NCI-H748 (cell line): ENCODE measurements around the gene MMGT1.

Experiments used
- DNase-seq: peaks from one replicate; lab custom pipeline; 2025; ENCODE audit not compliant: unreplicated experiment; lab: John Stamatoyannopoulos, UW

The MMGT1 gene

DNA sequence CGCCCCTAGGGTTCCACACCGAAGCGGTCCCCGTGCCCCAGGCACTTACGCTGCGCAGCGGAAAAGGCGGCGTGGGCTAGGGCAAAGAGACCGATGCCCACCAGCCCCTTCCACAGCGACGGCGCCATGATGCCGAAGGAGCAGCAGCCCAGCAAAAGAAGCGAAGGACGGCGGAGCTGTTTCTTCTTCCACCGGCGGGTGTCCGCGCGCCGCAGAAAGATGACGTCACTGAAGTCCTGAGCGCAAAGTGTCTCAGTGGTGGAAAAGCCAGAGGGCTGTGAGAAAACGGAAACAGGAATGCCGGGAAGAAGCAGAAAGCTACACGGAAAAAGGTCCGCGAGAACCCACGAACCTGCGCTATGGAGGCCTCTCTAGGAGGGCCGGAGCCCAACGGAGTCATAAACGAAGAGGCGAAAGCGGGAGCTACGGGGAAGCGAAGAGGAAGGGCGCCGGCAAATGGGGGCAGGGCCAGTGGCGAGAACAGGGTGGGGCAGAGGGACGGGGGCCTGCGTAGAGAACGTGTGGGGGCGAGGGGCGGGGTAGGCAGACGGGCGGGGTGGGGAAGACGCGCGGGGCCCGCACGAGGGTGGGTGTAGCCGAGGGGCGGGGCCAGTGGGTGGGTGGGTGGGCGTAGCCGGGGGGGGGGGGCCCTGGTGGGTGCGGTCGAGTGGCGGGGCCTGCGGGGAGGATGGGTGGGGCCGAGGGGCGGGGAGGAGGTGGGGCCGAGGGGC is at the start of gene MMGT1:
MMGT1 (minus strand) TSS at position 441 of the 731 bp plus-strand sequence; CDS start at position 128, 313 bp downstream.
- DNase-seq, result peak; percentile 90

DNA sequence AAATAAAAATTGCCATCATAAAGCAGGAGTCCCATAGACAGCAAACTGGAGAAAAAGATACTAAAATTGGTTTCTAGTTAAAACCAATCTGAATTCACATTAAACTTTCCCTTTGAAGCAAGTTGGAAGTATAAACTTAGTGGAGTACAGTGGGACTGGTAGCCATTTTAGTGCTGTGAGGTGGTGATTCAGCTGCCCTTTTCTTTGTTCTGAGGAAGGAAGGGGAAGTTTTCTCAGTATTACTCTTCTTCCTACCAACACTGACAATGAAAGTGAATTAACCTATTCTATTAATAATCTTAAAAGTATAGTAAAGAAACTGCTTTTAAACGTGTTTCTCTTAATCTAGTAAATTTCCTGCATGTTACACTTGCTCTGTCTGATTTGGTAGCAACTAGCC is 48.1 kb upstream of the MMGT1 start:
- DNase-seq, result no peak

DNA sequence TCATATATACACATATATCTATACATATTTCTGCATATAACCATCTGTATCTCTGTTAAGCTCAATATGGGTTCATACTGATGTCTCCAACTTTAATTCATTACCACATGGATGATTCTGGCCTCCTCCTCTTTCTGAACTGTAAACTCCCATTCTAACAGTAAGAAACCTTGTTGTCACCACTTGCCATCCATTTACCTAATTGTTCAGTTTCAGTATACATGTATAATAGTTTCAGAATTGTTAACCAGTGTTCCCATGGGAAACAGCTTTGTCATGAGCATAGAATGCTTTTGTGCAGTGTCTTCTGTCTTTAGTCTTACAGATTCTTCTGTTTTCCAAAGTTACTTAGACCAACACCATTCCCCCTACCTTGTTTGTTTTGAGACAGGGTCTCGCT is 47.4 kb upstream of the MMGT1 start:
- DNase-seq, result no peak

DNA sequence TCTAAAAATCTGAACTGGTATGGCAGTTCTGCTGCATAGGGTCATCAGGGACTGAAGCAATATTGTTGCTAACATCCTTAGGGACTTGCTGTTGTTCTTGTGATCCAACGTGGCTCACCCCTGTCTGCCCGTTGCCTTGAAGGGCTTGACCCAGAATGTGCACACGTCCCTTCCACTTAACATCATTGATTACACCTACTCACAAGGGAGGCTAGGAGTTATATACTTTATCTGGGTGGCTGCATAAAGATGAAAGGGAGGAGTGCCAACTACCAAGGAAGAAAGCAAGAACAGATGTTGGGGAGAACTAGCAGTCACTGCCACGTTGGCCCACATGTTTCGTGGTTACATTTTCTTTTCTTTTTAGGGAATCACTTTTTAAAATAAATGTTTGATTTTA is 45.4 kb upstream of the MMGT1 start:
- DNase-seq, result no peak

DNA sequence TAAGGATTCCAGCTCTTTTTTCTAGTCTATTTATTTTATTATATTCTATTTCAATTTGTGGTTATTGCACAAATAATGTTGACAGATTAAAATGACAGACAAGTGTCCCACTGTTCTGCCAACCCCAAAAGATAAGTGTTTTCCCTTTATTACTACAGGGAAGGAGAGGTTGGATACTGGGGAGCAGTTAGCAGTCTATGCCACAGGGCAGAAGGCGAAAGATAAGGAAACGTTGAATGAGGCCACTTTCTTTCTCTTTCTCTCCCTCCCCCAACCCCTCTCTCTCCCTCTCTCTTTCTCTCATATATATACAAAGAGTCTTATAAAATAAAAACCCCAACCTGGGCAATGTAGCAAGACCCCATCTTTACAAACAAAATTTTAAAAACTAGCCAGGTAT is 43.1 kb upstream of the MMGT1 start:
- DNase-seq, result no peak

DNA sequence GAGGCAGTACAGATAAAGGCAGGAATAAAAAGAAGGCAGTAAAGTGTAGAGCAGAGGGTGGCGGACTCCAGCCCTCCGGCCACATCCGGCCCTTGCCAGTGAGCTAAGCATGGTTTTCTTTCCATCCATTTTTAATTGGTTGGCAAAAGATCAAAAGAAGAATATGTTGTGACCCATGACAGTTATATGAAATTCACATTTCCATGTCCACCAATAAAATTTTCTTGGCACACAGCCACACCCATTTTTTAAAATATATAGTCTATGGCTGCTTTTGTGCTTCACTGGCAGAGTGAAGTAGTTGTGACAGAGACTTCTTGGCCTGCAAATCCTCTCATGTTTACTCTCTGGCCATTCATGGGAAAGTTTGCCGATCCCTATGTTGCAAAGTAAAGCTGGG is 41.2 kb upstream of the MMGT1 start:
- no peak for DNase-seq

DNA sequence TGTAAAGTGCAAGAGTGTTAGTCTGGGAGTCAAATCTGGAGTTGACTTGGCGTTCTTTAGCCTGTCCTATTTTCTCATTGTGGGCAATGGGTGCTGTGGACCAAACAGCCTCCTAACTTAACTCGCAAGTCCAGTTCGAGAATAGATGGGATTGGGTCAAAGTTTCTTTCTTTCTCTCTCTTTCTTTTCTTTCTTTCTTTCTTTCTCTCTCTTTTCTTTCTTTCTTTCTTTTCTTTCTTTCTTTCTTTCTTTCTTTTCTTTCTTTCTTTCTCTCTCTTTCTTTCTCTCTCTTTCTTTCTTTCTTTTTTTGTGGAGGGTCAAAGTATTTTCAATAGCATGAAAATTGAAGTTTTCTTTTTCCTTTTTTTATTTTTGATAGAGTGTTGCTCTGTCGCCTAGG is 14.5 kb upstream of the MMGT1 start:
- DNase-seq, result no peak

DNA sequence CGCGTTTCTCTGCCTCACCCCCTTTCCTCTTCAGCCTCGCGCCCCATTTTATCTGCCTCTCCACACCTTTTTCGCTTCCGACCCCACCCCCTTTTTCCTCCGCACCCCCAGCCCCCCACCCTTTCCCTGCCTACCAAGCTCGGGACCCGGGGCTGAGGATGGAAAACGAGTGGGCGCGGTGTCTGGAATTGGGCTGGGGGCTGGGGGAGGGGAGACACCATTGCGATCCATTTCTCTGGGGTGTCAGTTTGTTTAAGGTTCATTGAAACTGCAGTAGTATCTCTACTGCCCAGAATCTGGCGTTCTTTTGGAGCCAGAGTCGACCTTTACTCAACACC is 12.2 kb upstream of the MMGT1 start:
- DNase-seq, result no peak

DNA sequence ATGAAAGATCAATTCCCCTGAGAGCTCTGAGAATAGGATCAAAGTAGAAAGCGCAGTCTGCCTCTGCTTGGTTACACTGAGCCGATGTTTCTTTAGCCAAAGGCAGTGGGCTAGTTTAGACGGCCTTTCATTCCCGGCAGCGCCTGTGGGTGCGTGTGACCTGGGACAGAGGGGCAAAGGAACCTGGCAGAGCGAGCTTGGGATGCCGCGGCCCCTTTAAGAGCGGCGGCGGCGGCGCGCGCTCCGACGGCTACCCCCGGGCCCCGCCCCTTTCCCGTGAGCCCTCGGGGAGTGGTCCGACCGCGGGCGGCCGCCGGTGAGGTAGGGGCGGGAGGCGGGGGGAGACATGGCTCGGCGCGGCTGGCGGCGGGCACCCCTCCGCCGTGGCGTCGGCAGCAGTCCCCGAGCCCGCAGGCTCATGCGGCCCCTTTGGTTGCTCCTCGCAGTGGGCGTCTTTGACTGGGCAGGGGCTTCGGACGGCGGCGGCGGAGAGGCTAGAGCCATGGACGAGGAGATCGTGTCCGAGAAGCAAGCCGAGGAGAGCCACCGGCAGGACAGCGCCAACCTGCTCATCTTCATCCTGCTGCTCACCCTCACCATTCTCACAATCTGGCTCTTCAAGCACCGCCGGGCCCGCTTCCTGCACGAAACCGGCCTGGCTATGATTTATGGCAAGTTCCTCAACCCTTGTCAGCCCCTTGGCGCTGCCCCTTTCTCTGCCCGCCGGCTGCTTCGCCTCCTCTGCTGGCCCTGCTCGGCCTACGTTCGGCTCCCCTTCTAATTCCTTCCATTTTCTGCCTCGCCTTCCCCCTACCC is 11.6 kb upstream of the MMGT1 start, which contains the start of gene SLC9A6:
SLC9A6 (plus strand) TSS at position 279 of the 816 bp plus-strand sequence; CDS start at position 503, 224 bp downstream.
- peak; percentile 85 for DNase-seq

DNA sequence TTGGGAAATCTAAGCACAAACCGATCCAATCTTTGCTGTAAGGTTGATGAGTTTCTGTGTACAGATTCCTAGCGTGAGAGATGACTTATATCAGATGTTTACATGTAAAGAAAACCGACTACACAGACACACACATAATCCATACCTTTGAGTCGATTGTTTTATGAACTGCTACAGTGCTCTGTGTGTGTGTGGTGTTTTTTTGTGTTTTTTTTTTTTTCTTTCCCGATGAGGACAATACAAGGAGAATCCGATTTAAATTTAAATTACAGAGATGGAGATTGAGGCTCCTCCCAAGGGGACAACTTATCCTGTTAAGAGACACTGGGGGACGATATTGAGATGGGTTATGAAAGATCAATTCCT is 11.0 kb upstream of the MMGT1 start:
- no peak for DNase-seq

DNA sequence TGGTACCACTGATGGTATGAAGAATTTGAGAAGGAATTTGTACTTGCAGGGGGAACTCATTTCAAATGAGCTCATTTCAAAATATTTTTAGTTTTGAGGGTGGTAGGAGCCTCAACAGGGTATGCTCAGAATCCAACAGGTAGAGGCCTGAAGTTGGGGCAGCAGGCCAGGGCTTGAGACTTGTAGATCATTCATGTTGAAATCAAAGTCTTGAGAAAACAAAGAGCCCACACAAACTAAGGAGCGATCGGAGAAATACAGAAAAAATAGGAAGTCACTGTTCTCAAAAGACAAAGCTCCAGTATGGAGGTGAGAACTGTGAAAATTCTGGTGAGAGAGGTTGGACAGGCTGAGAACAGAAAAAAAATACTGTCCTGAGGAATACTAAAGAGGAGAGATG is 10.5 kb upstream of the MMGT1 start:
- no peak for DNase-seq

DNA sequence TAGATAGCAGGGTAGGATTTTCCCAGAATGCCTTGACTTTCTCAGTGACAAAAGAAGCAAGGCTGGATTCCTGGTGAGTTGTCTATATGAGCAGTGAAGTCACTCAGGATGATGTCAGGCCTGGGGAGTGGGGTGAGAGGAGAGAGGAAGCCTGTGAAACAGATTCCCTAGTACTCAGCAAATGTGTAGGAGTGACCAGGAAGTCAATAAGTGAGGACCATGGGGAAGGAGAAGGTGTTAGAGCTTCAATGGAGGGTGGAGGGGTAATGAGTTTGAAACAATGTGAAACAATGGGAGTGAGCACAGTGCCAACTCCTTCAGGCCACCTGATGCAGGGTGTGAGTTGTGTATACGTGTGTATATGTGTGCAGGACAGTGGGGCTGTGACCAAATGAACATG is 9.1 kb upstream of the MMGT1 start:
- no peak for DNase-seq

DNA sequence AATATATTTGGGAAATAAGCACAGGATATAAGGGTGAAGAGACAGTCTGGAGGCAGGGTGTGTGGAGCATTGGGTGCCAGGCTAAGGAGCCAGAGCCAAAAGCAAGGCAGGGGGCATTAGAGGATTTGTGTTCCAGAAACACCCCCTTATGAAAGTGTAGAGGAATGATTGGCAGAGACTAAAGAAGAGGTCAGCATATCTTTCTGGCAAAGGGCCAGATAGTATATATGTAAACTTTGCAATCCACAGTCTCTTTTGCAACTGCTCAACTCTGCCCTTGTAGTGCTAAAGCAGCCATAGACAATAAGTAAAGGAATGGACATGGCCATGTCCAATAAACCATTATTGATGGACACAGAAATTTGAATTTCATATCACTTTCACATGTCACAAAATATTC is 7.9 kb upstream of the MMGT1 start:
- DNase-seq, result no peak

DNA sequence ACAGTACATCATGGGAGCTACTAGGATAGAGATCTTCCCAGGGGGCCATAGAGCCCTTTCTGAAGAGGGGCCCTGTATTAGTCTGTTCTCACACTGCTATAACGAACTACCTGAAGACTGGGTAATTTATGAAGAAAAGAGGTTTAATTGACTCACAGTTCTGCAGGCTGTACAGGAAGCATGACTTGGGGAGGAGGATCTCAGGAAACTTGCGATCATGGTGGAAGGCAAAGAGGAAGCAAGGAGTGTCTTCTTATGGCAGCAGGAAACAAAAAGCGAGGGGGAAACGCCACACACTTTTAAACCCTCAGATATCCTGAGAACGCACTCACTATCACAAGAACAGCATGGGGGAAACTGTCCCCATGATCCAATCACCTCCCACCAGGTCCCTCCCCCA is 7.2 kb upstream of the MMGT1 start:
- no peak for DNase-seq

DNA sequence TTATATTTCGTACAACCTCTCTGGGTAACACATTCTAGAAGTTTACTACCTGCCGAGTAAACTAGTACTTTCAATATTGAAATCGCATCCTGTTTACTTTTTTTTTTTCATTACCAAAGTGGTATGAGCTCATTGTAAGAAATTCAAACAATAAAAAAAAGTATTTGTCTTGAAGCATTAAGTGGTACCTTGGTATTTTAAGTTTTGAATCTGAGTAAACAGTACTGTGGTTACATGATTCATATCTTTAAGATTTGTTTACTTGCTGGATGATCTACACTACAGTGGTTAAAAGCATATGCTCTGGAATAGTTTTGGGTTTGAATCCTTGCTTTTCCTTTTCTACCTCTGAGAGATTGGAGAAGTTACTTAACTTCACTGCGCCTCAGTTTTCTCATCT is 3.8 kb upstream of the MMGT1 start:
- no peak for DNase-seq

DNA sequence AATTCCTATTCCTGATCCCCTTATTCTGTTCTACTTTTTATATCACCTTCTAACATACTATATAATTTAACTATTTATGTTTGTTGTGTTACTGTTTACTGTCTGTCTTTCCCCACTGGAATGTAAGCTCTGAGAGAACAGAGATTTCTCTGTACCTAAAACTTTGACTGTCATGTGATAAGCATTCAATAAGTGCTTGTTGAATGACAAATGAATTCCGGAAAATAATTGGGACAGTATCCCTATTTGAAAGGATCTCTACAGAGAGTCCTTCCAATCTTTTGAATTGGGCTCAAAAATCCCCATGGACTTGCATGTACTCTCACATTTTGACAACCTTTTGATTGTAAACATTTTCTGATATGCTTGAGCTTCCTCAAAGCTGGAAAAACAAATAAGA is 1.6 kb upstream of the MMGT1 start:
- no peak for DNase-seq

DNA sequence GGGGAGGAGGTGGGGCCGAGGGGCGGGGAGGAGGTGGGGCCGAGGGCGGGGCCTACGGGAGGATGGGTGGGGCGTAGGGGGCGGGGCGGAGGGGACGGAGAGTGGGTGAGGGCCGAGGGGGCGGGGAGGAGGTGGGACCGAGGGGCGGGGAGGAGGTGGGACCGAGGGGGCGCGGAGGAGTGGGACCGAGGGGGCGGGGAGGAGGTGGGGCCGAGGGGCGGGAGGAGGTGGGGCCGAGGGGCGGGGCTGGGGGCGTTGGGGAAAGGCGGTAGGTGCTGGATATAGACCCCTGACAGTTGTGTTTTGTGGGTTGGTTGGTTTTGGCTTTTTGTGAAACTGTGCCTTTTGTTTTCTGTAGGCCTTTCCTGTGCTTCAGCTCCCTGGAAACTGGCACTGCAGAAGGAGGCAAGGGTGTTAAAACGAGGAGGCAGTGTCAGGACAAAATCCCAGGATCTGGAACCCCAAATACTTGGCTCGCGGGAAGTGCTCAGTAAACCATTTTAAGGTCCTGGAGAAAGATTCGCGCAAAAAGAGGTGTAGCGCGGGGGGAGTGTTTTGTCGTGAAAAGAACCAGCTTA is 580 bp upstream of the MMGT1 start:
- peak; percentile 67 for DNase-seq

DNA sequence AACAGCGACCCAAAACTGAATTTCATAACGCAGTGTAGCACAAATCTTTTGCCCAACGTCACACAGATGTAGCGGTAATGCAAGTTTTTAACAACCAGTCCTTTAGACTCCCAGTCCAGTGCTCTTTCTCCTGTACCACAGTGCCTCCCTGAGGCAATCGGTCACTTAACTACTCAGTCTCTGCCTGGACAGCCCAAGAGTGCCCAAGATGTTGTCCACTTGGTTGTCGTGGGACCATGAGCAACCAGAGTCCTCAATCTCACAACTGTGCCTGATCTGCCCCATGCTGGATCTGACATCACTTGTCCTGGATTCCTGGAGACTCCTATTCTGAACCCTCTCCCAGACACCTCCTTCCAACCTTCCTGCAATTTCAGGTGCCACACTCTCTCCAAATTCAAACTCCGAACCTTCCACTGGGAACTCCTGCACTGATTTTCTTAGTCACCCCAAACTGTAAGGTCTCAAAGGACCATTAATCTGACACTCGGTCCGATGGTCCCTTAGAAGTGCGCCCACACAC is 702 bp downstream of the MMGT1 start:
- DNase-seq, result peak; percentile 32

DNA sequence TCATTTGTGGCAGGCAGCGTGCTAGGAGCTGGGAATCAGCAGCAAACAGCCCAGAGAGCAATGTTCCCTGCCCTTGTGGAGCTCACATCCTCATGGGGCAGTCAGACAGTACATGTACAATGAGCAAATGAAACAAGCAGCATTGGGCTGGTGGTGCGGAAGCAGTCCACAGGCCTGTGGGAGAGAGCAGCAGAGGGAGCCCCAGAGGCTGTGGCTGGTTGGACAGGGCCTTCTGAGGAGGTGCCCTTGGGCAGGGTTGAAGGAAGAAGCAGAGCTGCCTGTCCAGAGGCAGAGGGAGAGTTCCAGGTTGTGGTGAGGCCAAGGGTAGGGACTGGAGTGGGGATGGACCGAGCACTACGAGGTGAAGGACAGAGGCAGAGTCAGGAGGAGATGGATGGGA is 22.5 kb downstream of the MMGT1 start:
- no peak for DNase-seq

DNA sequence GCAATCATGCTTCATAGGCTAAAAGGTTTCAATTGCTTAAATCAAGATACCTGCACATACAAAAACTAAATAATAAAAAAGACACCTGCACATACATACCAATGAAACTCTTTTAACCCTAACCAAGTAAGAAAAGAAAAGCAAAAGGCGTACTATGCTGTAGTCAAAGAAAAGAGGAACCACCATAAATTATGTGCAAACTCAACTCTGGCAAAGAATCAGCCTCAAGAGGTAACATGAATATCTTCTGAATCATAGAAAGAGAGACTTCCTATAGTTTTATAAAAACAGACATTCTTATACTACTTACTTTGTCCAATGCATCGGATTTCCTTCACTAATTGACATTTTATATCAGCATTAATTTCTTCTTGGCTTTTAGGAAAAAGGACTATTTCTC is 29.3 kb downstream of the MMGT1 start:
- no peak for DNase-seq

DNA sequence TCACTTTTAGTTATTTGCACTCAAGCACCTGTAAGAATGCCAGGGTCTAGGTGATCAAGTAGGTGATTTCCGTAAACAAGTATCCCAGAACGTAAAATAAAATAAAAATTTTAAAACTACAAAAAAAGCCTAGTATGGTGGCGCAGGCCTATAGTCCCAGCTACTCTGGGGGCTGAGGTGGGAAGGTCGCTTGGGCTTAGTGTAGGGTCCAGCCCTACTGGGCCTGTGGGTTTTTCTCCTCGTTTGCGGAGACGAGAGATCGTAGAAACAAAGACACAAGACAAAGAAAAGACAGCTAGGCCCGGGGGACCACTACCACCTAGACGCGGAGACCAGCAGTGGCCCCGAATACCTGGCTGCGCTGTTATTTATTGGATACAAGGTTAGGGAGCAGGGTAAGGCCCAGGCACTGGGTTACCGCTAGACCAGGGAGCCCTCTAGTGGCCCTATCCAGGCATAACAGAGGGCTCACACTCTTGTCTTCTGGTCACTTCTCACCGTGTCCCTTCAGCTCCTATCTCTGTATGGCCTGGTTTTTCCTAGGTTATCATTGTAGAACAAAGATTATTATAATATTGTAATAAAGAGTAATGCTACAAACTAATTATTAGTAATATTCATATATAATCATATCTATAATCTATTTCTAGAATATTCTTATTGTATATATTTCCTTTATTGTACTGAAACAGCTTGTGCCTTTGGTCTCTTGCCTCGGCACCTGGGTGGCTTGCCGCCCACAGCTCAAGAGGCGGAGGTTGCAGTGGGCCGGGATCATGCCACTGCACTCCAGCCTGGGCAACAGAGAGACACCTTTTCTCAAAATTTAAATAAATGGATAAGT is 41.9 kb downstream of the MMGT1 start:
- peak; percentile 46 for DNase-seq
